ENCODE results near the gene MIB1.
A peak's percentile ranks its signal among the peaks of the same experiment; 100 is the strongest.

The MIB1 gene

DNA sequence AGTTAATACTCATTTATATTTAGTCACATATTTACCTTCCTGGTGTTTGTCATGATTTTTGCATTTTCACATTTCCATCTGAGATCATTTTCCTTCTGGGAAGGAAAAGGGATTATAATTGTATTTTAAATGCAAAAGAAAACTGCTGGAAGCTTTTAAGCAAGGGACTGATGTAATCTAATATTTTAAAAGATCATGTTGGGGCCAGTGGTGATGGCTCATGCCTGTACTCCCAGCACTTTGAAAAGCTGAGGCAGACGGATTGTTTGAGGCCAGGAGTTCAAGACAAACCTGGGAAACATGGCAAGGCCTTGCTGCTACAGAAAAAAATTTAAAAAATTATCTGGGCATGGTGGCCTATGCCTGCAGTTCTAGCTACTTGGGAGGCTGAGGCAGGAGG lies 149.0 kb downstream of the MIB1 start:
- POLR2A ChIA-PET: no interaction called here
- CTCF ChIA-PET: no interaction called here
- no peak for DNase-seq (ENCODE audit: extremely low spot score)
- TF ChIP-seq, protein P1, sequence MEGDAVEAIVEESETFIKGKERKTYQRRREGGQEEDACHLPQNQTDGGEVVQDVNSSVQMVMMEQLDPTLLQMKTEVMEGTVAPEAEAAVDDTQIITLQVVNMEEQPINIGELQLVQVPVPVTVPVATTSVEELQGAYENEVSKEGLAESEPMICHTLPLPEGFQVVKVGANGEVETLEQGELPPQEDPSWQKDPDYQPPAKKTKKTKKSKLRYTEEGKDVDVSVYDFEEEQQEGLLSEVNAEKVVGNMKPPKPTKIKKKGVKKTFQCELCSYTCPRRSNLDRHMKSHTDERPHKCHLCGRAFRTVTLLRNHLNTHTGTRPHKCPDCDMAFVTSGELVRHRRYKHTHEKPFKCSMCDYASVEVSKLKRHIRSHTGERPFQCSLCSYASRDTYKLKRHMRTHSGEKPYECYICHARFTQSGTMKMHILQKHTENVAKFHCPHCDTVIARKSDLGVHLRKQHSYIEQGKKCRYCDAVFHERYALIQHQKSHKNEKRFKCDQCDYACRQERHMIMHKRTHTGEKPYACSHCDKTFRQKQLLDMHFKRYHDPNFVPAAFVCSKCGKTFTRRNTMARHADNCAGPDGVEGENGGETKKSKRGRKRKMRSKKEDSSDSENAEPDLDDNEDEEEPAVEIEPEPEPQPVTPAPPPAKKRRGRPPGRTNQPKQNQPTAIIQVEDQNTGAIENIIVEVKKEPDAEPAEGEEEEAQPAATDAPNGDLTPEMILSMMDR (IDR thresholded peaks at IDR 0.05; ENCODE audit: control extremely low read depth, extremely low read depth, low read depth, missing control alignments): no peak

DNA sequence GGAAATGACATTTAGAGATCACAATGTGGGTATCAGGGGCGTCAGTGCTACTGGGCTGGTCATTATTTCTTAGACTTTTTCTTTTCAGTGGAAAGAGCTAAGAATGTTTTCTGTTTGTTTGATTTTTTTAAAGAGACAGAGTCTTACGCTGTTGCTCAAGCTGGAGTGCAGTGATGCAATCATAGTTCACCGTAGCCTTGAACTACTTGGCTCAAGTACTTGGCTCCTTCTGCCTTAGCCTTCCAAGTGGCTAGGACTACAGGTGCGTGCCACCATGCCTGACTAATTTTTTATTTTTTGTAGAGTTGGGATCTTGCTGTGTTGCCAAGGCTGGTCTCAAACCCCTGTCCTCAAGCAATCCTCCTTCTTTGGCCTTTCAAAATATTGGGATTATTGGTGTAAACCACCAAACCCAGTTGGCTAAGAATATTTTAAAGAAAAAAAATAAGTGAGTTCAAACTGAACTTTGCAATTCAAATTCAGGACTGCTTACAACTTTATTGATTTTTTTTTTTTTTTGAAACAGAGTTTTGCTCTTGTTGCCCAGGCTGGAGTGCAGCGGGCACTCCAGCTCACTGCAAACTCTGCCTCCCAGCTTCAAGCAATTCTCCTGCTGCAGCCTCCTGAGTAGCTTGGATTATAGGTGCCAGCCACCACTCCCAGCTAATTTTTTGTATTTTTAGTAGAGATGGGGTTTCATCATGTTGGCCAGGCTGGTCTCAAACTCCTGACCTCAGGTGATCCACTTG lies 154.2 kb downstream of the MIB1 start:
- POLR2A ChIA-PET: no interaction called here
- no peak for DNase-seq (ENCODE audit: extremely low spot score)
- TF ChIP-seq, protein P1 (IDR thresholded peaks at IDR 0.05; ENCODE audit: control extremely low read depth, extremely low read depth, low read depth, missing control alignments): no peak
- CTCF ChIA-PET: no interaction called here

DNA sequence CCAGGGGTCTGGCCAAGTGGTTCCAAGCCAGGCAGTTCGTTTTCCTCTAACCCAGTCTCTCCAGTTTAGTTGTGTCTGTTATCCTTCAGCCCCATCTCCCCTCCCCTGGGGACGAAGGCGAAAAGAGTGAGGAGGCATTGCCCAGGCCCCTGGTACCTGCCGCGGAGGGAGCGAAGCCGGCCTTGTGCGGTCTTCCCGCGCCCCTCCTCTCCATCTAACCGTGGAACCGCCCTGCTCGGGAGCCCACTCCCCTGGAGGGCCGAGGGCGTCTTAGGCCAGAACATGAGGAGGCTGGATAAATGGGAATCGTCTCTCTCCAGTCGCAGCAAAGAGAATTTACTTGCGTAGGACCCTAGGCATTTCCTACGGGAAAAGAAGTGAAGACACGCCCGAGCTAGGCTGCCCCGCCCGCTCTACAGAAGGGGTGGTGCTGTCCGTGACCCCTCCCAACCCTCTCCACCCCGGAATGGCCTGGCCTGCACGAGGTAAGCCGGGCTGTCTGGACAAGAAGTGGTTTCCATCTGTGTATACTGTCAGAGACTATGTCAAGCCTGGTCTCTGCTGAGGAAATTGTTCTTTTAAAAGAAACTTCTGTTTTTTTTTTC lies 156.2 kb downstream of the MIB1 start:
- POLR2A ChIA-PET: no interaction called here
- CTCF ChIA-PET: interaction anchor here (1.5 kb wide), 1 partner anchor 20 kb away, joined by 4 read pairs; no protein-coding TSS in a partner anchor
- TF ChIP-seq, protein P1 (IDR thresholded peaks at IDR 0.05; ENCODE audit: control extremely low read depth, extremely low read depth, low read depth, missing control alignments): no peak
- no peak for DNase-seq (ENCODE audit: extremely low spot score)

DNA sequence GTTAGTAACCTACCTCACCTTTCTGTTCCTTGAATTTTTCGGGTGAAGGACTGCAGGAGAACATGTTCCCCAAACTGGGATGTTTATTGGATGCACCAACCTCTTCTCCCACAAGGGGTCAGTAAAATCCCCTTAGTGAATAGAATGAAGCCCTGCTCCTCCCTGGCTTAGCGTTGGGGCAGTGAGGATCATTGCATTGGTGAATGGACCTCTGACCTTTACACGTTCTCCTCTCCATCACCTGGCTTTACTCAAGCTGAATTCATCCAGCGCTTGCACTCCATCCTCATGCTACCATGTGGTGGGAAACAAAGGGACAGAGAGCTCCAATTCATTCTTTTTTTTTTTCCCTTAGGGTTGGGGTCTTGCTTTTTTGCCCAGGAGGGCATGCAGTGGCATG lies 157.2 kb downstream of the MIB1 start:
- TF ChIP-seq, protein P1 (IDR thresholded peaks at IDR 0.05; ENCODE audit: control extremely low read depth, extremely low read depth, low read depth, missing control alignments): peak; percentile 66
- DNase-seq (ENCODE audit: extremely low spot score): peak; percentile 67
- CTCF ChIA-PET: interaction anchor here (0.9 to 1.5 kb wide), 10 partner anchors 19 to 702 kb away, joined by 3 to 7 read pairs (median 4); no protein-coding TSS in a partner anchor
- POLR2A ChIA-PET: no interaction called here

DNA sequence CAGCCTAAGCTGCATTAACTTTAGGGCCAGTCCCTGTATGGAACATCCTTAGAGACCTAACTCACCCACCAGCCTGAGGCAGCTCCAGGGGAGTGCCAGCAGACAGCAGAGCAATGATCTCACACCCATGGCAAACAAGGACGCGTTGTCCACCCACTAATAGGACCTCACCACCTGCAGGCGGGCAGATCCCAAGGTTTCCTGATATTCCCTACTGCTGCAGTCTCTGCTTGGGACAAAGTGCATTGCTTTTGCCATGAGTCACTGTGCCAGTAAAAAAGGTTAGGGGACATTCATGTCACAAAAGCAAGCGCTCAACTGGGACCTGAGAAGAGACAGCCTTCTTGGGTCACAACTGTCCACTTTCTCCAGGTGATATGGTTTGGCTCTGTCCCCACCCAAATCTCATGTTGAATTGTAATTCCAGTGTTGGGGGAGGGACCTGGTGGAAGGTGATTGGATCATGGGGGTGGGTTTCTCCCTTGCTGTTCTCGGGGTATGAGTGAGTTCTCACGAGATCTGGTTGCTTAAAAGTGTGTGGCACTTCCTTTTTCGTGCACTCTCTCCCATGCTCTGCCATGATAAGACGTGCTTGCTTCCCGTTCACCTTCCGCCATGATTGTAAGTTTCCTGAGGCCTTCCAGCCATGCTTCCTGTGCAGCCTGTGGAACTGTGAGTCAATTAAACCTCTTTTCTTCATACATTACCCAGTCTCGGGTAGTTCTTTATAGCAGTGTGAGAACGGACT lies 160.2 kb downstream of the MIB1 start:
- CTCF ChIA-PET: interaction anchor here (0.8 to 1.4 kb wide), 3 partner anchors 11 to 55 kb away, joined by 3 read pairs; no protein-coding TSS in a partner anchor
- no peak for DNase-seq (ENCODE audit: extremely low spot score)
- POLR2A ChIA-PET: no interaction called here
- TF ChIP-seq, protein P1 (IDR thresholded peaks at IDR 0.05; ENCODE audit: control extremely low read depth, extremely low read depth, low read depth, missing control alignments): no peak

DNA sequence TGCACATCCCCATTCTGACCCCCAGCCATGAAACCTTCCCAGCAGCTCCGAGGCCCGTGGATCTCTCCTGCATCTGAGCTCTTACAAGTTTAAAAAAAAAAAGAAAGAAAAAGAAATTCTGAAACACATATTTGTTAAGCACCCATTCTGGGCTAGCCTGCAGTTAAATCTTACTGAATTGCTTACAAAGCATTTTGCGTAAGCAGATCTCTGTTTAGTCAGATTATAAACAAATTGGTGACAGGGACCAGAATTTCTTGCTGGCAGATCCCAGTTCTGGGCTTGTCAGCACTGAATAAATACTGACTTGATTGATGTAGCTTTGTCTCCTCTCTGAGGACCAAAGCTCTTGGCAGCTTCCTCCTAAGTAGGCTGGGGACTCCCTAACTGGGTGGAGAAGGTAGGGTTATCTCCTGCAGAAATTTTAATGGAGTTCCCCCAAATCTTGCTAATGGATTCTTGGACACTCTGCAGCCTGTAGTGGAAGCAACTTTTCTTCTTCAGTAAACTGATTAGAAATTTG lies 160.9 kb downstream of the MIB1 start:
- TF ChIP-seq, protein P1 (IDR thresholded peaks at IDR 0.05; ENCODE audit: control extremely low read depth, extremely low read depth, low read depth, missing control alignments): no peak
- DNase-seq (ENCODE audit: extremely low spot score): no peak
- POLR2A ChIA-PET: no interaction called here
- CTCF ChIA-PET: interaction anchor here (0.8 kb wide), 1 partner anchor 54 kb away, joined by 3 read pairs; no protein-coding TSS in a partner anchor

Data from GM10248 (cell line).